ENCODE data around the gene FIG4.
"Not testable (repeated sequence)": the region's sequence is repeated elsewhere in the genome, so short reads cannot be mapped to it uniquely, and the experiment has no call there.

Gene FIG4

GRCh38 chr6:109720311-109720710, 29.2 kb downstream of the FIG4 start:
- no peaks in the 10 kb centered on the region for H3K27me3 Mint-ChIP-seq
- peaks cover 26% of the 10 kb centered on the region for H3K36me3 Mint-ChIP-seq
- H3K27ac Mint-ChIP-seq = no peak overlapping the region
- H3K4me1 Mint-ChIP-seq = no peaks in the 10 kb centered on the region
- H3K9me3 Mint-ChIP-seq = no peaks in the 10 kb centered on the region
- no peak overlapping the region for H3K4me3 Mint-ChIP-seq

GRCh38 chr6:109722011-109722410, 30.9 kb downstream of the FIG4 start:
- Mint-ChIP-seq H3K27ac (no peak overlapping the region), H3K36me3 (peaks cover 34% of the 10 kb centered on the region), H3K9me3 (no peaks in the 10 kb centered on the region)

GRCh38 chr6:109722564-109723254, 31.6 kb downstream of the FIG4 start:
- no peaks in the 10 kb centered on the region for H3K9me3 Mint-ChIP-seq
- H3K4me1 Mint-ChIP-seq = no peaks in the 10 kb centered on the region
- no peak overlapping the region for H3K4me3 Mint-ChIP-seq
- peaks cover 32% of the 10 kb centered on the region for H3K36me3 Mint-ChIP-seq
- H3K27ac Mint-ChIP-seq = no peak overlapping the region
- no peaks in the 10 kb centered on the region for H3K27me3 Mint-ChIP-seq

More at GRCh38 chr6:109722011-109722410, 30.9 kb downstream of the FIG4 start:
- Mint-ChIP-seq H3K27me3 (no peaks in the 10 kb centered on the region), H3K4me3 (no peak overlapping the region), H3K4me1 (no peaks in the 10 kb centered on the region)

- H3K36me3 Mint-ChIP-seq = peaks cover 33% of the 10 kb centered on the region
- H3K4me3 Mint-ChIP-seq, H3K4me1 Mint-ChIP-seq, H3K9me3 Mint-ChIP-seq, H3K27ac Mint-ChIP-seq, H3K27me3 Mint-ChIP-seq: not testable (repeated sequence)
Measured at GRCh38 chr6:109725250-109725649, 34.2 kb downstream of the FIG4 start.

GRCh38 chr6:109736273-109737025, 45.4 kb downstream of the FIG4 start:
- H3K36me3 Mint-ChIP-seq = peaks cover 27% of the 10 kb centered on the region
- no peak overlapping the region for H3K27ac Mint-ChIP-seq
- H3K27me3 Mint-ChIP-seq = no peaks in the 10 kb centered on the region
- H3K9me3 Mint-ChIP-seq = no peaks in the 10 kb centered on the region
- no peak overlapping the region for H3K4me3 Mint-ChIP-seq
- no peaks in the 10 kb centered on the region for H3K4me1 Mint-ChIP-seq

GRCh38 chr6:109738255-109738654, 47.2 kb downstream of the FIG4 start:
- Mint-ChIP-seq H3K27me3 (no peaks in the 10 kb centered on the region), H3K4me1 (no peaks in the 10 kb centered on the region), H3K4me3 (no peak overlapping the region), H3K36me3 (peaks cover 24% of the 10 kb centered on the region), H3K9me3 (no peaks in the 10 kb centered on the region), H3K27ac (no peak overlapping the region)

- H3K27me3 Mint-ChIP-seq = no peaks in the 10 kb centered on the region
Measured at GRCh38 chr6:109738667-109739066, 47.6 kb downstream of the FIG4 start.

GRCh38 chr6:109739686-109740085, 48.6 kb downstream of the FIG4 start:
- Mint-ChIP-seq H3K9me3 (no peaks in the 10 kb centered on the region), H3K36me3 (peaks cover 30% of the 10 kb centered on the region), H3K27ac (peak overlapping the region; percentile 60), H3K4me3 (no peak overlapping the region), H3K27me3 (no peaks in the 10 kb centered on the region), H3K4me1 (no peaks in the 10 kb centered on the region)

More at GRCh38 chr6:109738667-109739066, 47.6 kb downstream of the FIG4 start:
- H3K4me3 Mint-ChIP-seq = no peak overlapping the region
- H3K36me3 Mint-ChIP-seq = peaks cover 25% of the 10 kb centered on the region
- H3K4me1 Mint-ChIP-seq = no peaks in the 10 kb centered on the region
- H3K9me3 Mint-ChIP-seq = no peaks in the 10 kb centered on the region
- H3K27ac Mint-ChIP-seq = no peak overlapping the region

GRCh38 chr6:109740787-109741186, 49.7 kb downstream of the FIG4 start:
- Mint-ChIP-seq H3K27ac (no peak overlapping the region), H3K36me3 (peaks cover 37% of the 10 kb centered on the region), H3K4me3 (no peak overlapping the region), H3K9me3 (no peaks in the 10 kb centered on the region), H3K4me1 (no peaks in the 10 kb centered on the region), H3K27me3 (no peaks in the 10 kb centered on the region)

- Mint-ChIP-seq H3K27ac (no peak overlapping the region), H3K4me1 (no peaks in the 10 kb centered on the region), H3K4me3 (no peak overlapping the region), H3K27me3 (no peaks in the 10 kb centered on the region), H3K36me3 (peaks cover 25% of the 10 kb centered on the region), H3K9me3 (no peaks in the 10 kb centered on the region)
Measured at GRCh38 chr6:109743739-109744138, 52.6 kb downstream of the FIG4 start.

GRCh38 chr6:109744779-109745178, 53.7 kb downstream of the FIG4 start:
- not testable (repeated sequence) for H3K27ac Mint-ChIP-seq, H3K27me3 Mint-ChIP-seq, H3K9me3 Mint-ChIP-seq, H3K4me3 Mint-ChIP-seq, H3K4me1 Mint-ChIP-seq
- peaks cover 24% of the 10 kb centered on the region for H3K36me3 Mint-ChIP-seq

- Mint-ChIP-seq H3K9me3 (no peaks in the 10 kb centered on the region), H3K27me3 (no peaks in the 10 kb centered on the region), H3K4me1 (no peaks in the 10 kb centered on the region), H3K36me3 (peaks cover 19% of the 10 kb centered on the region), H3K27ac (no peak overlapping the region), H3K4me3 (no peak overlapping the region)
Measured at GRCh38 chr6:109747221-109747620, 56.1 kb downstream of the FIG4 start.

GRCh38 chr6:109759098-109759955, 68.2 kb downstream of the FIG4 start:
- H3K27me3 Mint-ChIP-seq = no peaks in the 10 kb centered on the region
- H3K36me3 Mint-ChIP-seq = peaks cover 44% of the 10 kb centered on the region
- H3K4me1 Mint-ChIP-seq = peaks cover 19% of the 10 kb centered on the region
- no peak overlapping the region for H3K27ac Mint-ChIP-seq
- peaks cover 9% of the 10 kb centered on the region for H3K9me3 Mint-ChIP-seq
- no peak overlapping the region for H3K4me3 Mint-ChIP-seq

GRCh38 chr6:109760208-109760607, 69.1 kb downstream of the FIG4 start:
- no peak overlapping the region for H3K27ac Mint-ChIP-seq
- peaks cover 19% of the 10 kb centered on the region for H3K4me1 Mint-ChIP-seq
- H3K36me3 Mint-ChIP-seq = peaks cover 41% of the 10 kb centered on the region
- no peak overlapping the region for H3K4me3 Mint-ChIP-seq
- no peaks in the 10 kb centered on the region for H3K27me3 Mint-ChIP-seq
- peaks cover 9% of the 10 kb centered on the region for H3K9me3 Mint-ChIP-seq

- H3K36me3 Mint-ChIP-seq = peaks cover 29% of the 10 kb centered on the region
- no peak overlapping the region for H3K4me3 Mint-ChIP-seq
- H3K9me3 Mint-ChIP-seq = peaks cover under 1% of the 10 kb centered on the region
- peaks cover 19% of the 10 kb centered on the region for H3K4me1 Mint-ChIP-seq
- H3K27ac Mint-ChIP-seq = no peak overlapping the region
- H3K27me3 Mint-ChIP-seq = no peaks in the 10 kb centered on the region
Measured at GRCh38 chr6:109762166-109762565, 71.1 kb downstream of the FIG4 start.
